HUES64 (cell line): ENCODE results near the gene SCOC.
"Not testable (repeated sequence)": the region's sequence is repeated elsewhere in the genome, so short reads cannot be mapped to it uniquely, and the experiment has no call there.

Experiments used
- H3K27ac ChIP-seq: 2 replicates; pipeline ENCODE4 v1.7.0; 2013; ENCODE audit warnings: low read depth, low read length, inconsistent platforms
- H3K27me3 ChIP-seq: 2 replicates; pipeline ENCODE4 v1.6.1; 2013; ENCODE audit warnings: mild to moderate bottlenecking, low read length; ENCODE audit not compliant: insufficient read depth
- H3K36me3 ChIP-seq: 2 replicates; pipeline ENCODE4 v1.6.1; 2013; ENCODE audit warnings: mild to moderate bottlenecking, low read length; ENCODE audit not compliant: insufficient read depth
- H3K4me1 ChIP-seq: 2 replicates; pipeline ENCODE4 v1.6.1; 2013; ENCODE audit warnings: mild to moderate bottlenecking, low read length, moderate library complexity; ENCODE audit not compliant: insufficient read depth
- H3K4me3 ChIP-seq: 2 replicates; pipeline ENCODE4 v1.5.1; 2013; ENCODE audit warnings: mild to moderate bottlenecking, low read length, moderate library complexity
- H3K9ac ChIP-seq: 2 replicates; pipeline ENCODE4 v1.6.1; 2013; ENCODE audit warnings: mild to moderate bottlenecking, low read depth, low read length
- H3K9me3 ChIP-seq: 2 replicates; pipeline ENCODE4 v1.6.1; 2013; ENCODE audit warnings: low read depth, low read length; ENCODE audit not compliant: insufficient read depth
- WGBS: fragments of 150-250, 120-280 bp; methylation state at CpG from one replicate; pipeline ENCODE4 v1.1.7; 2013; ENCODE audit warnings: missing lambda C conversion rate; 5-methylcytosine and 5-hydroxymethylcytosine counted together

Gene SCOC

GRCh38 chr4:140413130-140413969 lies 39.9 kb downstream of the SCOC start:
- H3K9me3 ChIP-seq, H3K27me3 ChIP-seq, H3K27ac ChIP-seq, H3K4me1 ChIP-seq, H3K9ac ChIP-seq, H3K36me3 ChIP-seq, H3K4me3 ChIP-seq: not testable (repeated sequence)
- 86% methylated on average over 32 of the region's 32 CpGs for WGBS

- no peak overlapping the region for H3K27ac ChIP-seq
- peaks cover 10% of the 10 kb centered on the region; the same call in 1 of the 2 replicates for H3K4me1 ChIP-seq
- no peak overlapping the region for H3K9ac ChIP-seq
- H3K36me3 ChIP-seq = no peaks in the 10 kb centered on the region
- H3K4me3 ChIP-seq = no peak overlapping the region
- peaks cover 23% of the 10 kb centered on the region for H3K27me3 ChIP-seq
- no peaks in the 10 kb centered on the region for H3K9me3 ChIP-seq
Measured at GRCh38 chr4:140423106-140423505, 49.7 kb downstream of the SCOC start.

GRCh38 chr4:140426610-140427105 lies 53.2 kb downstream of the SCOC start:
- WGBS = 8% methylated on average over 23 of the region's 23 CpGs
- H3K27me3 ChIP-seq = peaks cover 27% of the 10 kb centered on the region
- peak overlapping the region; percentile 59 for H3K9ac ChIP-seq

GRCh38 chr4:140427106-140427918 lies 53.9 kb downstream of the SCOC start, which contains the start of gene CLGN:
Gene CLGN (minus strand): TSS chr4:140427648. CDS start chr4:140413078, 14,570 bp downstream.
- Histone ChIP-seq H3K27ac (no peak within 1 kb of the TSS), H3K27me3 (peaks cover 27% of the 10 kb centered on the region)
- WGBS = under 1% methylated on average over 73 of the region's 73 CpGs

More at GRCh38 chr4:140426610-140427105, 53.2 kb downstream of the SCOC start:
- Histone ChIP-seq H3K36me3 (no peaks in the 10 kb centered on the region), H3K27ac (no peak overlapping the region), H3K4me3 (peak overlapping the region; percentile 72), H3K4me1 (peaks cover 10% of the 10 kb centered on the region; the same call in 1 of the 2 replicates), H3K9me3 (no peaks in the 10 kb centered on the region)

GRCh38 chr4:140427919-140428471 lies 54.5 kb downstream of the SCOC start:
- no peaks in the 10 kb centered on the region for H3K9me3 ChIP-seq
- WGBS = 69% methylated on average over 6 of the region's 7 CpGs
- no peak overlapping the region; the same call in 1 of the 2 replicates for H3K9ac ChIP-seq
- H3K4me1 ChIP-seq = peaks cover 10% of the 10 kb centered on the region; the same call in 1 of the 2 replicates
- peak overlapping the region; percentile 72 for H3K4me3 ChIP-seq
- H3K27ac ChIP-seq = no peak overlapping the region
- peaks cover 27% of the 10 kb centered on the region for H3K27me3 ChIP-seq
- H3K36me3 ChIP-seq = no peaks in the 10 kb centered on the region

More at GRCh38 chr4:140427106-140427918, 53.9 kb downstream of the SCOC start, which contains the start of gene CLGN:
- H3K9me3 ChIP-seq = no peaks in the 10 kb centered on the region
- peak within 1 kb of the TSS; percentile 72 for H3K4me3 ChIP-seq
- H3K4me1 ChIP-seq = peaks cover 10% of the 10 kb centered on the region; the same call in 1 of the 2 replicates
- peak within 1 kb of the TSS; percentile 59 for H3K9ac ChIP-seq
- H3K36me3 ChIP-seq = no peaks in the 10 kb centered on the region
